HCT116 (cell line): ENCODE data around the gene WLS. TPM values are rescaled to one million over a fixed set of nuclear protein-coding genes. Genes with fewer than 3 reads are reported as not detected.

Experiments used
- ATAC-seq: fragments of 200-7000 bp; cut with Tn5 transposase; 2 replicates; pipeline ENCODE4 v1.9.1; 2020; ENCODE audit warnings: mild to moderate bottlenecking, moderate library complexity
- BruUV-seq: library from RNA; stranded (reverse); fragments of 400-500 nt; replicated peaks from 2 replicates; lab custom pipeline; 2021; lab: Mats Ljungman, UMichigan
- CTCF ChIA-PET: fragments of 300-600 bp; sonication (Branson Sonifier 250); formaldehyde crosslinking; loops from one replicate; lab custom pipeline; 2021; ENCODE audit warnings: antibody characterized with exemption; lab: Charles Lee
- POLR2A ChIA-PET: fragments of 300-600, 350-600 bp; sonication (Branson Sonifier 250); formaldehyde crosslinking; loops from one replicate; lab custom pipeline; 2021; ENCODE audit warnings: antibody characterized with exemption; lab: Charles Lee
- RAD21 ChIA-PET, 2 experiments: fragments of 300-600 bp; sonication (Branson Sonifier 250); formaldehyde crosslinking; loops; one replicate each; lab custom pipeline; 2023; ENCODE audit warnings: low total read pairs in 2 of 2; ENCODE audit not compliant: uncharacterized antibody in 2 of 2, unreplicated experiment in 2 of 2, low non-redundant PET in 1 of 2; lab: Charles Lee
- DNase-seq: peaks from one replicate; pipeline ENCODE4 v3.0.0-alpha.2; 2010; ENCODE audit warnings: low read depth, low spot score
- H2AFZ ChIP-seq: fragments of 200-600 bp; shearing (Covaris generic), sonication (generic); 2 replicates; pipeline ENCODE4 v1.6.1; 2017; ENCODE audit warnings: low read depth, mixed run types, mixed read lengths, antibody characterized with exemption, low read length; ENCODE audit not compliant: poor library complexity, severe bottlenecking
- H3K27ac ChIP-seq: 2 replicates; pipeline ENCODE4 v1.5.1; 2012; ENCODE audit warnings: low read depth, low read length
- H3K27me3 ChIP-seq: fragments of 200-600 bp; sonication (generic); 2 replicates; pipeline ENCODE4 v1.6.1; 2016; ENCODE audit warnings: mixed run types, low read length, mixed read lengths; ENCODE audit not compliant: insufficient read depth
- H3K36me3 ChIP-seq, 2 experiments: fragments of 200-500 bp in 1 of 2; fragments of 200-600 bp in 1 of 2; sonication (Bioruptor generic) in 1 of 2; sonication (generic) in 1 of 2; 2 replicates each; pipeline versions ENCODE4 v1.5.1 to v1.6.1; 2014 to 2016; ENCODE audit warnings: low read length in 2 of 2, inconsistent platforms in 1 of 2, mixed read lengths in 1 of 2, mixed run types in 1 of 2; ENCODE audit not compliant: insufficient read depth in 2 of 2, control insufficient read depth in 1 of 2
- H3K4me1 ChIP-seq, 2 experiments: fragments of 200-600 bp in 1 of 2; sonication (generic) in 1 of 2; 2 replicates each; pipeline versions ENCODE4 v1.5.1 to v1.6.1; 2012 to 2017; ENCODE audit warnings: low read length in 2 of 2, inconsistent platforms in 1 of 2, mild to moderate bottlenecking in 1 of 2, mixed read lengths in 1 of 2, mixed run types in 1 of 2, moderate library complexity in 1 of 2; ENCODE audit not compliant: insufficient read depth in 2 of 2, control insufficient read depth in 1 of 2
- H3K4me2 ChIP-seq: fragments of 200-600 bp; sonication (generic); 2 replicates; pipeline ENCODE4 v1.6.1; 2017; ENCODE audit warnings: mixed run types, low read length, mixed read lengths
- H3K4me3 ChIP-seq, 2 experiments: fragments of 200-600 bp in 1 of 2; sonication (generic) in 1 of 2; replicated peaks in 1 of 2; 2 replicates each; pipeline ENCODE4 v1.5.1; 2011 to 2016; ENCODE audit warnings: low read length in 2 of 2, control low read depth in 1 of 2, low read depth in 1 of 2, mild to moderate bottlenecking in 1 of 2, mixed read lengths in 1 of 2, mixed run types in 1 of 2
- H3K79me2 ChIP-seq: fragments of 200-600 bp; sonication (generic); 2 replicates; pipeline ENCODE4 v1.6.1; 2017; ENCODE audit warnings: mild to moderate bottlenecking, mixed run types, low read length, moderate library complexity, mixed read lengths; ENCODE audit not compliant: insufficient read depth
- H3K9ac ChIP-seq: fragments of 200-600 bp; sonication (generic); 2 replicates; pipeline ENCODE4 v1.6.1; 2016; ENCODE audit warnings: low read length, mixed read lengths
- H3K9me2 ChIP-seq: fragments of 200-600 bp; sonication (generic), shearing (Covaris generic); 2 replicates; pipeline ENCODE4 v1.6.1; 2017; ENCODE audit warnings: mixed run types, mild to moderate bottlenecking, moderate library complexity; ENCODE audit not compliant: insufficient read depth
- H3K9me3 ChIP-seq, 2 experiments: fragments of 200-500 bp in 1 of 2; fragments of 200-600 bp in 1 of 2; sonication (Bioruptor generic) in 1 of 2; sonication (generic) in 1 of 2; 2 replicates each; pipeline ENCODE4 v1.6.1; 2014 to 2017; ENCODE audit warnings: low read length in 2 of 2, mixed read lengths in 2 of 2, inconsistent platforms in 1 of 2, low read depth in 1 of 2, mild to moderate bottlenecking in 1 of 2, mixed run types in 1 of 2, moderate library complexity in 1 of 2; ENCODE audit not compliant: control insufficient read depth in 1 of 2, insufficient read depth in 1 of 2
- H4K20me1 ChIP-seq: fragments of 200-600 bp; sonication (generic), shearing (Covaris generic); 2 replicates; pipeline ENCODE4 v1.6.1; 2017; ENCODE audit warnings: mixed run types, mild to moderate bottlenecking, moderate library complexity; ENCODE audit not compliant: insufficient read depth
- ATF3 ChIP-seq: IDR thresholded peaks from 2 replicates; pipeline ENCODE4 v1.6.1; 2012
- CBX3 ChIP-seq: IDR thresholded peaks from 2 replicates; pipeline ENCODE4 v1.6.1; 2012; ENCODE audit warnings: low read depth
- CTCF ChIP-seq, 3 experiments: fragments of 200-600 bp in 1 of 3; sonication (generic) in 1 of 3; IDR thresholded peaks in 2 of 3; conservative IDR thresholded peaks in 1 of 3; 2 replicates each; pipeline ENCODE4 v1.5.1; 2012 to 2017; ENCODE audit warnings: low read depth in 2 of 3, low read length in 2 of 3, antibody characterized with exemption in 1 of 3, borderline replicate concordance in 1 of 3, control low read depth in 1 of 3, mild to moderate bottlenecking in 1 of 3, mixed read lengths in 1 of 3, mixed run types in 1 of 3, moderate library complexity in 1 of 3; ENCODE audit not compliant: insufficient read depth in 1 of 3
- EZH2 ChIP-seq: fragments of 200-600 bp; sonication (generic); IDR thresholded peaks from 2 replicates; pipeline ENCODE4 v1.6.1; 2017; ENCODE audit warnings: antibody characterized with exemption, mixed run types
- MAX ChIP-seq: IDR thresholded peaks from 2 replicates; pipeline ENCODE4 v1.6.1; 2012
- SIN3A ChIP-seq: IDR thresholded peaks from 2 replicates; pipeline ENCODE4 v1.6.1; 2012; ENCODE audit warnings: low read depth
- intact Hi-C: fragments of 100-400 bp; cut with micrococcal nuclease; formaldehyde crosslinking; loops from 2 replicates; pipeline ENCODE4 v1.10.0; 2022
- total RNA-seq: library from RNA; stranded (reverse); gene quantifications from one replicate; pipeline ENCODE4 v1.2.1, GENCODE V29; 2021; ENCODE audit not compliant: unreplicated experiment

Gene WLS
- total RNA-seq, 1 experiment from 2014 or later = 38.0 TPM

GRCh38 chr1:68140536-68140935, 91.8 kb downstream of the WLS start:
- Histone ChIP-seq H3K9ac (no peak overlapping the region), H3K27me3 (no peaks in the 10 kb centered on the region), H3K79me2 (no peaks in the 10 kb centered on the region), H3K4me2 (no peak overlapping the region), H3K36me3 (peaks cover 0 to 8% of the 10 kb centered on the region in 2 experiments; a peak in 1 of 4 replicates), H2AFZ (no peak overlapping the region), H3K9me2 (no peaks in the 10 kb centered on the region), H3K27ac (no peak overlapping the region), H3K4me3 (no peak overlapping the region), H3K4me1 (peaks cover 2 to 8% of the 10 kb centered on the region in 2 experiments; a peak in 2 of 4 replicates), H4K20me1 (no peaks in the 10 kb centered on the region), H3K9me3 (no peaks in the 10 kb centered on the region)
- no peak for ATAC-seq
- RAD21 ChIA-PET = no interaction called here
- DNase-seq = no peak
- TF ChIP-seq MAX = no peak
- TF ChIP-seq CTCF (IDR thresholded peaks at IDR 0.05 in 2 of 3, conservative IDR thresholded peaks at IDR 0.05 in 1 of 3; ENCODE audit: borderline replicate concordance in 1 of 3, insufficient read depth in 1 of 3, low read depth in 2 of 3, low read length in 2 of 3) = no peak
- CTCF ChIA-PET = interaction anchor here (0.7 kb wide), 1 partner anchor 591 kb away, joined by 4 read pairs; no protein-coding TSS in a partner anchor
- BruUV-seq = no TSS peak
- intact Hi-C loops = no loop called here
- POLR2A ChIA-PET = no interaction called here

GRCh38 chr1:68136187-68136586, 96.1 kb downstream of the WLS start:
- ChIA-PET CTCF (no interaction called here), POLR2A (no interaction called here), RAD21 (no interaction called here)
- H3K27me3 ChIP-seq = no peaks in the 10 kb centered on the region
- no peak overlapping the region for H3K4me3 ChIP-seq
- no peak for DNase-seq
- H3K9me2 ChIP-seq = no peaks in the 10 kb centered on the region
- no peak overlapping the region for H3K27ac ChIP-seq
- no peak overlapping the region for H2AFZ ChIP-seq
- intact Hi-C loops = no loop called here
- no peaks in the 10 kb centered on the region for H3K9me3 ChIP-seq
- no peaks in the 10 kb centered on the region for H3K36me3 ChIP-seq
- no peak overlapping the region for H3K9ac ChIP-seq
- H4K20me1 ChIP-seq = no peaks in the 10 kb centered on the region
- H3K4me1 ChIP-seq = peaks cover 0 to 3% of the 10 kb centered on the region in 2 experiments; a peak in 1 of 4 replicates
- no peak overlapping the region for H3K4me2 ChIP-seq
- no peaks in the 10 kb centered on the region for H3K79me2 ChIP-seq
- no peak for ATAC-seq
- no TSS peak for BruUV-seq
- TF ChIP-seq CBX3 (no peak), MAX (no peak), ATF3 (no peak), EZH2 (no peak), SIN3A (no peak)
